K562 (cell line): ENCODE data around the gene UMAD1. TPM values are rescaled to one million over a fixed set of nuclear protein-coding genes. Genes with fewer than 3 reads are reported as not detected.

Experiments used
- ATAC-seq: fragments of 200-7000 bp; cut with Tn5 transposase; 3 replicates; pipeline ENCODE4 v1.9.1; 2020; ENCODE audit warnings: moderate library complexity
- BruUV-seq: library from RNA; stranded (reverse); fragments of 400-500 nt; replicated peaks from 2 replicates; lab custom pipeline; 2021; lab: Mats Ljungman, UMichigan
- CTCF ChIA-PET: fragments of 300-600 bp; formaldehyde crosslinking; extraction: SDS; loops from one replicate; lab custom pipeline; 2021; ENCODE audit warnings: low intra/inter-chr PET ratio; lab: Yijun Ruan, JAX
- POLR2A ChIA-PET: fragments of 300-600, 350-650 bp; sonication (Branson Sonifier 250); formaldehyde crosslinking; extraction: SDS; loops from one replicate; lab custom pipeline; 2021; ENCODE audit warnings: antibody characterized with exemption, inconsistent platforms; lab: Yijun Ruan, JAX
- DNase-seq, 4 experiments: peaks; one replicate each; pipeline versions ENCODE4 v3.0.0 to v3.0.0-alpha.2; 2011 to 2018; ENCODE audit warnings: low spot score in 3 of 4, mixed read lengths in 3 of 4; ENCODE audit errors: extremely low read depth in 1 of 4
- FAIRE-seq: peaks from 2 replicates; lab custom pipeline; 2011; peaks lifted over from hg19 to GRCh38; lab: Jason Lieb, UNC
- H2AFZ ChIP-seq: 2 replicates; pipeline ENCODE4 v1.6.0; 2011; ENCODE audit warnings: low read depth, low read length, control low read depth, inconsistent platforms
- H3K27ac ChIP-seq: fragments of 200-600 bp; 3 replicates; pipeline ENCODE4 v1.8.0; 2011; ENCODE audit warnings: low read depth, mild to moderate bottlenecking, control low read depth, inconsistent platforms, low read length, moderate library complexity, mixed read lengths; ENCODE audit errors: extremely low read depth
- H3K27me3 ChIP-seq, 2 experiments: fragments of 300-600 bp in 1 of 2; 2 replicates in 1 of 2; 3 replicates in 1 of 2; pipeline versions ENCODE4 v1.6.0 to v1.8.0; 2011; ENCODE audit warnings: inconsistent platforms in 2 of 2, low read length in 2 of 2, mild to moderate bottlenecking in 1 of 2, mixed read lengths in 1 of 2, moderate library complexity in 1 of 2; ENCODE audit not compliant: control insufficient read depth in 2 of 2, insufficient read depth in 2 of 2
- H3K36me3 ChIP-seq: fragments of 300-600 bp; 3 replicates; pipeline ENCODE4 v1.8.0; 2011; ENCODE audit warnings: mild to moderate bottlenecking, low read length, inconsistent platforms; ENCODE audit not compliant: control insufficient read depth, insufficient read depth
- H3K4me1 ChIP-seq, 2 experiments: fragments of 200-600 bp in 1 of 2; replicated peaks in 1 of 2; 2 replicates in 1 of 2; 3 replicates in 1 of 2; pipeline versions ENCODE4 v1.5.1 to v1.8.0; 2011; ENCODE audit warnings: inconsistent platforms in 2 of 2, low read length in 2 of 2, mild to moderate bottlenecking in 1 of 2, mixed read lengths in 1 of 2, moderate library complexity in 1 of 2; ENCODE audit not compliant: control insufficient read depth in 2 of 2, insufficient read depth in 2 of 2
- H3K4me2 ChIP-seq: 2 replicates; pipeline ENCODE4 v1.6.1; 2011; ENCODE audit warnings: low read length, control low read depth, inconsistent platforms, mixed read lengths; ENCODE audit not compliant: insufficient read depth
- H3K4me3 ChIP-seq: fragments of 200-600 bp; sonication (generic), shearing (Covaris generic); 2 replicates; pipeline ENCODE4 v1.5.1; 2016; ENCODE audit warnings: control low read depth, inconsistent platforms
- H3K79me2 ChIP-seq: fragments of 200-600 bp; 3 replicates; pipeline ENCODE4 v1.8.0; 2011; ENCODE audit warnings: low read length, inconsistent platforms; ENCODE audit not compliant: control insufficient read depth, insufficient read depth
- H3K9ac ChIP-seq, 2 experiments: 2 replicates each; pipeline versions ENCODE4 v1.6.0 to v1.6.1; 2011; ENCODE audit warnings: low read depth in 2 of 2, low read length in 2 of 2, control low read depth in 1 of 2, inconsistent platforms in 1 of 2, mild to moderate bottlenecking in 1 of 2, mixed read lengths in 1 of 2; ENCODE audit not compliant: insufficient read depth in 1 of 2
- H3K9me1 ChIP-seq: one replicate; pipeline ENCODE4 v1.6.0; 2011; ENCODE audit warnings: inconsistent platforms, mild to moderate bottlenecking, low read length, moderate library complexity; ENCODE audit not compliant: control insufficient read depth, insufficient read depth
- H3K9me3 ChIP-seq: replicated peaks from 2 replicates; pipeline ENCODE4 v1.5.1; 2011; ENCODE audit warnings: low read depth, low read length, inconsistent platforms; ENCODE audit not compliant: control insufficient read depth, insufficient read depth
- H4K20me1 ChIP-seq: replicated peaks from 2 replicates; pipeline ENCODE4 v1.6.1; 2011; ENCODE audit warnings: low read length, inconsistent platforms, mixed read lengths; ENCODE audit not compliant: control insufficient read depth, insufficient read depth
- DPF2 ChIP-seq: fragments of 450-650 bp; IDR thresholded peaks from 2 replicates; pipeline ENCODE4 v1.6.1; 2016
- ESRRB ChIP-seq: fragments of 250-450 bp; sonication (Bioruptor Pico); IDR thresholded peaks from 2 replicates; pipeline ENCODE4 v1.5.0; 2020; ENCODE audit warnings: mild to moderate bottlenecking, moderate library complexity, borderline replicate concordance
- ETV1 ChIP-seq: fragments of 450-650 bp; conservative IDR thresholded peaks from 2 replicates; pipeline ENCODE4 v1.6.1; 2016; ENCODE audit warnings: missing genetic modification characterization, control low read depth, low read depth, missing compliant biosample characterization
- FOXA3 ChIP-seq, 2 experiments: fragments of 450-650 bp in 1 of 2; sonication (generic) in 1 of 2; formaldehyde crosslinking; IDR thresholded peaks in 1 of 2; conservative IDR thresholded peaks in 1 of 2; 2 replicates each; pipeline versions ENCODE4 v1.4.0 to v1.8.0; 2020 to 2022; ENCODE audit warnings: mild to moderate bottlenecking in 2 of 2, missing genetic modification reagents in 1 of 2
- NFXL1 ChIP-seq: fragments of 450-650 bp; formaldehyde crosslinking; IDR thresholded peaks from 2 replicates; pipeline ENCODE4 v1.4.0; 2021; ENCODE audit warnings: mild to moderate bottlenecking
- PRMT5 ChIP-seq: sonication (generic); formaldehyde crosslinking; IDR thresholded peaks from 2 replicates; pipeline ENCODE4 v1.5.0; 2020; ENCODE audit warnings: missing genetic modification reagents
- RBM15 ChIP-seq: fragments of 200-400 bp; formaldehyde crosslinking; IDR thresholded peaks from 2 replicates; pipeline ENCODE4 v1.6.1; 2018; ENCODE audit warnings: mild to moderate bottlenecking, low read length, moderate library complexity; ENCODE audit not compliant: insufficient read depth
- SMARCA4 ChIP-seq: fragments of 450-650 bp; IDR thresholded peaks from 2 replicates; pipeline ENCODE4 v1.6.1; 2016
- TFAM ChIP-seq: fragments of 250-450 bp; sonication (Bioruptor Pico); conservative IDR thresholded peaks from 2 replicates; pipeline ENCODE4 v1.5.0; 2021; ENCODE audit warnings: mild to moderate bottlenecking, moderate library complexity
- ZNF175 ChIP-seq: fragments of 200-800 bp; sonication (Bioruptor generic); IDR thresholded peaks from 2 replicates; pipeline ENCODE4 v1.6.1; 2016; ENCODE audit warnings: low read depth, mild to moderate bottlenecking, missing genetic modification characterization, missing compliant biosample characterization
- ZNF764 ChIP-seq: fragments of 250-450 bp; sonication (Bioruptor Pico); IDR thresholded peaks from 2 replicates; pipeline ENCODE4 v1.4.0; 2020; ENCODE audit warnings: low read depth, mild to moderate bottlenecking, moderate library complexity
- ZZZ3 ChIP-seq: fragments of 450-650 bp; IDR thresholded peaks from 2 replicates; pipeline ENCODE4 v1.6.1; 2016; ENCODE audit warnings: antibody characterized with exemption, mild to moderate bottlenecking, moderate library complexity
- WGBS: fragments of 100-300 bp; shearing (Covaris generic); methylation state at CpG from one replicate; pipeline ENCODE4 v1.1.6; 2016; ENCODE audit warnings: low coverage, mixed read lengths; ENCODE audit not compliant: insufficient coverage; ENCODE audit errors: missing lambda C conversion rate; 5-methylcytosine and 5-hydroxymethylcytosine counted together
- in situ Hi-C: fragments of 300-500 bp; cut with MboI; formaldehyde crosslinking; loops from 4 replicates; pipeline ENCODE4 v1.15.0; 2018; ENCODE audit warnings: inconsistent platforms, mixed read lengths
- intact Hi-C: fragments of 100-400 bp; cut with micrococcal nuclease; formaldehyde crosslinking; loops from 2 replicates; pipeline ENCODE4 v1.14.2; 2022
- polyA plus RNA-seq, 8 experiments: library from polyadenylated mRNA; depleted of rRNA in 4 of 8; stranded (reverse) in 5 of 8; unstranded in 3 of 8; fragments of >200 nt; fragmentation: Nextera tagmentation in 2 of 8; fragmentation: Illumina TruSeq in 1 of 8; extraction: Ambion mirVana in 2 of 8; extraction: Trizol in 1 of 8; gene quantifications; 2 replicates each; pipeline versions ENCODE4 v1.2.1 to v1.2.3, GENCODE V29; 2011 to 2014; ENCODE audit warnings: inconsistent platforms in 1 of 8, missing spikeins in 1 of 8
- total RNA-seq, 7 experiments: library from RNA; depleted of rRNA in 6 of 7; stranded (reverse); fragments of >200 nt in 6 of 7; fragmentation: Illumina TruSeq in 2 of 7; extraction: Trizol in 2 of 7; gene quantifications; 2 replicates each; pipeline versions ENCODE4 v1.2.1 to v1.2.3, GENCODE V29; 2011 to 2021; ENCODE audit warnings: low replicate concordance in 1 of 7
- TF ChIP-seq, protein P1 (sequence below), 2 experiments: IDR thresholded peaks; 2 replicates each; pipeline ENCODE4 v1.6.1; 2012; ENCODE audit warnings: improper control_type of control experiment in 2 of 2, low read depth in 2 of 2, low read length in 2 of 2, borderline replicate concordance in 1 of 2
- TF ChIP-seq, protein P2 (sequence below): fragments of 450-650 bp; IDR thresholded peaks from 2 replicates; pipeline ENCODE4 v1.6.1; 2018; ENCODE audit warnings: mild to moderate bottlenecking, low read depth; ENCODE audit not compliant: partially characterized antibody
- TF ChIP-seq, protein P3 (sequence below): sonication (generic); formaldehyde crosslinking; IDR thresholded peaks from 2 replicates; pipeline ENCODE4 v1.5.0; 2020; ENCODE audit warnings: missing genetic modification reagents
- TF ChIP-seq, protein P4 (sequence below): fragments of 450-650 bp; formaldehyde crosslinking; IDR thresholded peaks from 2 replicates; pipeline ENCODE4 v1.4.0; 2022; ENCODE audit warnings: mild to moderate bottlenecking, moderate library complexity

Gene UMAD1
- total and polyA plus RNA-seq, 9 of the 15 experiments (the other 6 are each of a cell fraction or from before 2014, with no cell fraction given) = 9.0 to 26.7 (median 13.3) TPM

- Histone ChIP-seq H3K9ac (no peak overlapping the region), H3K9me3 (no peaks in the 10 kb centered on the region), H3K4me3 (no peak overlapping the region), H3K27me3 (no peaks in the 10 kb centered on the region), H2AFZ (no peak overlapping the region), H3K79me2 (no peaks in the 10 kb centered on the region), H3K4me1 (no peaks in the 10 kb centered on the region), H3K27ac (no peak overlapping the region), H3K4me2 (no peak overlapping the region), H4K20me1 (no peaks in the 10 kb centered on the region), H3K36me3 (no peaks in the 10 kb centered on the region), H3K9me1 (no peaks in the 10 kb centered on the region)
- intact Hi-C loops (no loop called here), in situ Hi-C loops (no loop called here)
- WGBS = 67% methylated on average over 4 of the region's 4 CpGs
- ATAC-seq = no peak
- TF ChIP-seq ZNF175 (CRISPR knock-in tag) = no peak
- TF ChIP-seq, protein P1, sequence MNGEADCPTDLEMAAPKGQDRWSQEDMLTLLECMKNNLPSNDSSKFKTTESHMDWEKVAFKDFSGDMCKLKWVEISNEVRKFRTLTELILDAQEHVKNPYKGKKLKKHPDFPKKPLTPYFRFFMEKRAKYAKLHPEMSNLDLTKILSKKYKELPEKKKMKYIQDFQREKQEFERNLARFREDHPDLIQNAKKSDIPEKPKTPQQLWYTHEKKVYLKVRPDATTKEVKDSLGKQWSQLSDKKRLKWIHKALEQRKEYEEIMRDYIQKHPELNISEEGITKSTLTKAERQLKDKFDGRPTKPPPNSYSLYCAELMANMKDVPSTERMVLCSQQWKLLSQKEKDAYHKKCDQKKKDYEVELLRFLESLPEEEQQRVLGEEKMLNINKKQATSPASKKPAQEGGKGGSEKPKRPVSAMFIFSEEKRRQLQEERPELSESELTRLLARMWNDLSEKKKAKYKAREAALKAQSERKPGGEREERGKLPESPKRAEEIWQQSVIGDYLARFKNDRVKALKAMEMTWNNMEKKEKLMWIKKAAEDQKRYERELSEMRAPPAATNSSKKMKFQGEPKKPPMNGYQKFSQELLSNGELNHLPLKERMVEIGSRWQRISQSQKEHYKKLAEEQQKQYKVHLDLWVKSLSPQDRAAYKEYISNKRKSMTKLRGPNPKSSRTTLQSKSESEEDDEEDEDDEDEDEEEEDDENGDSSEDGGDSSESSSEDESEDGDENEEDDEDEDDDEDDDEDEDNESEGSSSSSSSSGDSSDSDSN (IDR thresholded peaks at IDR 0.05; ENCODE audit: borderline replicate concordance in 1 of 2, low read depth in 2 of 2, low read length in 2 of 2) = no peak
- TF ChIP-seq ESRRB = no peak
- TF ChIP-seq PRMT5 = no peak
- TF ChIP-seq, protein P2, sequence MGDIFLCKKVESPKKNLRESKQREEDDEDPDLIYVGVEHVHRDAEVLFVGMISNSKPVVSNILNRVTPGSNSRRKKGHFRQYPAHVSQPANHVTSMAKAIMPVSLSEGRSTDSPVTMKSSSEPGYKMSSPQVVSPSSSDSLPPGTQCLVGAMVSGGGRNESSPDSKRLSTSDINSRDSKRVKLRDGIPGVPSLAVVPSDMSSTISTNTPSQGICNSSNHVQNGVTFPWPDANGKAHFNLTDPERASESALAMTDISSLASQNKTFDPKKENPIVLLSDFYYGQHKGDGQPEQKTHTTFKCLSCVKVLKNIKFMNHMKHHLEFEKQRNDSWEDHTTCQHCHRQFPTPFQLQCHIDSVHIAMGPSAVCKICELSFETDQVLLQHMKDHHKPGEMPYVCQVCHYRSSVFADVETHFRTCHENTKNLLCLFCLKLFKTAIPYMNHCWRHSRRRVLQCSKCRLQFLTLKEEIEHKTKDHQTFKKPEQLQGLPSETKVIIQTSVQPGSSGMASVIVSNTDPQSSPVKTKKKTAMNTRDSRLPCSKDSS = no peak
- TF ChIP-seq ETV1 (tag) = no peak
- TF ChIP-seq SMARCA4 = no peak
- no peak for TF ChIP-seq FOXA3 (CRISPR knock-in tag; conservative IDR thresholded peaks at IDR 0.05 in 1 of 2, IDR thresholded peaks at IDR 0.05 in 1 of 2)
- TF ChIP-seq ZNF764 (CRISPR knock-in tag) = no peak
- no peak for TF ChIP-seq RBM15
- TF ChIP-seq TFAM (CRISPR knock-in tag) = no peak
- TF ChIP-seq, protein P3, sequence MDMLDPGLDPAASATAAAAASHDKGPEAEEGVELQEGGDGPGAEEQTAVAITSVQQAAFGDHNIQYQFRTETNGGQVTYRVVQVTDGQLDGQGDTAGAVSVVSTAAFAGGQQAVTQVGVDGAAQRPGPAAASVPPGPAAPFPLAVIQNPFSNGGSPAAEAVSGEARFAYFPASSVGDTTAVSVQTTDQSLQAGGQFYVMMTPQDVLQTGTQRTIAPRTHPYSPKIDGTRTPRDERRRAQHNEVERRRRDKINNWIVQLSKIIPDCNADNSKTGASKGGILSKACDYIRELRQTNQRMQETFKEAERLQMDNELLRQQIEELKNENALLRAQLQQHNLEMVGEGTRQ (CRISPR knock-in tag) = no peak
- no peak for TF ChIP-seq DPF2
- TF ChIP-seq NFXL1 (CRISPR knock-in tag) = no peak
- TF ChIP-seq, protein P4, sequence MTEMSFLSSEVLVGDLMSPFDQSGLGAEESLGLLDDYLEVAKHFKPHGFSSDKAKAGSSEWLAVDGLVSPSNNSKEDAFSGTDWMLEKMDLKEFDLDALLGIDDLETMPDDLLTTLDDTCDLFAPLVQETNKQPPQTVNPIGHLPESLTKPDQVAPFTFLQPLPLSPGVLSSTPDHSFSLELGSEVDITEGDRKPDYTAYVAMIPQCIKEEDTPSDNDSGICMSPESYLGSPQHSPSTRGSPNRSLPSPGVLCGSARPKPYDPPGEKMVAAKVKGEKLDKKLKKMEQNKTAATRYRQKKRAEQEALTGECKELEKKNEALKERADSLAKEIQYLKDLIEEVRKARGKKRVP (CRISPR knock-in tag) = no peak
- TF ChIP-seq ZZZ3 = no peak
- no peak for FAIRE-seq
- BruUV-seq = no TSS peak
- DNase-seq = no peak
- POLR2A ChIA-PET = no interaction called here
- CTCF ChIA-PET = interaction anchor here (0.7 kb wide), 1 partner anchor 8 kb away, joined by 3 read pairs; no protein-coding TSS in a partner anchor
These were observed 62.3 kb downstream of the UMAD1 start for GRCh38 chr7:7702826-7703225.
